Right kidney (tissue), 1 donor: Measurements from ENCODE around the gene ARHGAP22.

Experiments used
- DNase-seq: peaks from one replicate; pipeline ENCODE4 v3.0.0-alpha.2; 2016

ARHGAP22 gene

DNA sequence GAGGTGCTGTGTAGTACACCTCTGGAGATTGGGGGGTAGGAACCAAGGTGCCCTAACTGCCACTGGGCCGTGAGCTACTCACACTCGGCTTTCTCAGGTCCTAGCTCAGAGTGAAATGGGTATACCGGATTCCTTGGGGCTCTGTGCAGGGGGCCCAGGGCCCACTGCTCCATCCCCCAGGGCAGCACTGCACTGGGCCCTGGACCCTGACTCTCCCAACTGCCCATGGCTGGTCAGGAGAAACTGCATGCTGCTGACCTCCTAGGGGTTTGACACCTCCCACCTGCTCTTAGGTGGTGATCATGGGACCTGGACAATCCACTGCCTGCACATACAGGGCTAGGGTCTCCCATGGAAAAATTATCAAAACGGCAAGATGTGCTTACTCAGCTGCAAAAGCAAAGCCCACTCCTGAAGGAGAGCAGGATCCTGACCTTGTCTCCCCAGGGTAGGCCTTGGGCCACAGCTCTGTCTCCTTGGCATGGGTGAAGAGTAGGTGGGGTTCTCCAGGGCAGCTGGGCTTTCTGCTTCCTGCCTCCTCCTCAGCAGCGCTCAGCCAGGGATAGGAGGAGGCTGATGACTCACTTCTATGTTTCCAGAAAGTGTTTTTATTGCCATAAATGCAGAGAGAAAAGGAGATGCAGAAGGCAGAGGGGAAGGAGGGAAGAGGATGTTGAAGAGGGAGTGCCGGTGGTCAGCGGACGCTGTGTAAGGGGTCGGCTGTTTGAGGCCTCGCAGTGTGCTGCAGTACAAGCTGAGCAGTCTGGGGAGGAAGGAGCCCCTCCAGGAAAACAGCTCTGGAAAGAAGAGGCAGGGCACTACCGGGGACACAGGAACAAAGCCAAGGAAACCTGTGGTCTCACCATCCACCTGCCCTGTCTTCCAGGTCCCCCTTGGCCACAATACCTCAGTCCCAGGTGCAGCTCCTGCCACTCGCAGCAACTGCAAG, 107.8 kb downstream of the ARHGAP22 start:
- no peak for DNase-seq

DNA sequence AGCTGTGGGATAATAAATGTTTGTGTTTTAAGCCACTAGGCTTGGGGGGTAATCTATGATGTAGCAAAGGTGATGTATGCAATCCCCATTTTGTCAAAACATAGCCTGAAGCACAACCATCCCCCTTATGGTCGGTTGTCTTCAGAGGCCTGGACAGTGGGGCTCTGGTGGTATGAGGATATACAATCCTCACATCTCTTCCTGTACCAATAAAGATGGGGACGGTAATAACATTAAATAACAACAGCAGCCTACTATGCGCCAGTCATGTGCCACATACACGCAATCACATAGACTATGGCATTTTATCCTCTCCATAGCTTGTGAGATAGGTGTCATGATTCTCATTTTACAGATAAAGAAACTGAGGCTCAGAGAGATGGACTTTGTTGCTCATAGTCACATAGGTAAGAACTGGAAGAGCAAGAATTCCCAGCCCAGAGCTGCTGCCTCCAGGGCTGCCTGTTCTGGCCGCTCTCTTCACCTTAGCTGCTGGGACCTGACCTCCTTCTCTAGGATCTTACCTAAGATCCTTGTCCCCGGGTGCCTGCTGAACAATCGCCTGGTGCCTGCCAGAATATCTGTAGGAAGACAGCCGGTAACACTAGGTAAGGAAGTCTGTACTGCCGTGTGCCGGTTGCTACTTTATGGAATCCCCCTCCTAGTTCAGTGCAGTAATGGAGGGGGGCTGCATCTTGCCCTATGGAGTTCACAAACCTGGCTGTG, 108.6 kb downstream of the ARHGAP22 start:
- no peak for DNase-seq

DNA sequence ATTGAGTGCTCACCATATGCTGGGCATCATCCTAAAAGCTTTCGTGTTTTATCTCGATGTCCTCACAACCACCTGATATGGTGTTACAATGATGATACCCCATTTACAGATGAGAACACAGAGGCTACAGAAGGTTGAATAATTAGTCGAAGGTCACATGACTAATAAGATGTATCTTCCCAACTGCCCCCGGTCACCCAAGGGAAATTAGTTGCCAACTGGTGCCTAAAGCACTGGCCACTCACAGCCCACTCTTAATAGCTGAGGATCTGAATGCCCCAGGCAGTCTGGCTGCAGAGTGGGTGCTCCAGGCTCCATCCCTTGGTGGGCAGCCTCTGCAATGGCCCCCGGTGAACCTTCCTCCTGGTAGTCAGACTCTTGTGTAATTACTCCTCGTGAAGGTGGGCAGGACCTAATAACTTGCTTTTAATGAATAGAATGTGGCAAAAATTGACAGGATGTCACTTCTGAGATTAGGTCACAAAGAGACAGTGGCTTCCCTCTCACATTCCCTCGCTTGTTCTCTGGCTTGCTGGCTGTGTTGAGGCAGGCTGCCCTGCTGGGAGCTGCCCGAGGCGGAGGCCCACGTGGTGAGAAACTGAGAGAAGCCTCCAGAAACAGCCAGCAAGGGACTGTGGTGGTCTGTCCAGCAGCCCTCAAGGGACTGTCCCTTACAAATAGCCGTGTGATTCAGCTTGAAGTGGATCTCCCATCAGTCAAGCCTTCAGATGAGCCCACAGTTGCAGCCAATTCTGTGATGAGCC, 109.4 kb downstream of the ARHGAP22 start:
- DNase-seq = no peak

DNA sequence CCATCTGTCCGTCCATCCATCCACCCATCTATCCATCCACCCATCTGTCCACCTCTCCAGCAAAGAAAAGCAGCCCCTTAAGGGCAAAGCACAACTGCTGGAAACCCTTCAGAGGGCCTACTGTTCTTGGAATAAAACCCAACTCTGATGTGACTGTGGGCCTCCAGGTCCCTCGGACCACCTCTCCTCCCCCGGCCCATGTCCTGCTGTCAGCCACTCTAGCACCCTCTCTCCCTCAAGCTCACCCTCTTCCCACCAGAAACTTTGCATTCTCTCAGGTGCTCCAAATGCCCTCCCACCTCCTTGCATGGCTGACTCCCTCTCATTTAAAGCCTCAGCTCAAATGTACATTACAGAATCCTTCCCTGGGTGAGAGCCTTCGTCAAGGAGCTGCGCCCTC, 110.3 kb downstream of the ARHGAP22 start:
- DNase-seq = no peak

DNA sequence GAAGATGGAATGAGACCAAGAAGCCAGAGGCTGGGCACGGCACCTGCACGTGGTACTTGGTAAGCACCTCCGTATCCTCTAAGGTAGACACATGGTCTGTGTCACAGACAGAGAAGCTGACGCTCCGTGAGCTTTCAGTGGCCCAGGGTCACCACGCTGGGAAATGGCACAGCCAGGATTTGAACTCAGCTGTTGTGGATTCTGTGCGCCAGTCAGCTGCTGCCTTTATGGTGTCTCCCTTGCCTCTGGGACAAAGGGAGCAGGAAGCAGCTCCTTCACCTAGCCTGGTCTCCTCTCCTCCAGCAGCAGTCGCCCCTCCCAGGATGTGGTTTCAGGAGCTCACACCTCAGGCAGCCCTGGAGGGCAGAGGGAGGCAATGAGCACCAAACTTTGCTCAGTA, 110.8 kb downstream of the ARHGAP22 start:
- no peak for DNase-seq

DNA sequence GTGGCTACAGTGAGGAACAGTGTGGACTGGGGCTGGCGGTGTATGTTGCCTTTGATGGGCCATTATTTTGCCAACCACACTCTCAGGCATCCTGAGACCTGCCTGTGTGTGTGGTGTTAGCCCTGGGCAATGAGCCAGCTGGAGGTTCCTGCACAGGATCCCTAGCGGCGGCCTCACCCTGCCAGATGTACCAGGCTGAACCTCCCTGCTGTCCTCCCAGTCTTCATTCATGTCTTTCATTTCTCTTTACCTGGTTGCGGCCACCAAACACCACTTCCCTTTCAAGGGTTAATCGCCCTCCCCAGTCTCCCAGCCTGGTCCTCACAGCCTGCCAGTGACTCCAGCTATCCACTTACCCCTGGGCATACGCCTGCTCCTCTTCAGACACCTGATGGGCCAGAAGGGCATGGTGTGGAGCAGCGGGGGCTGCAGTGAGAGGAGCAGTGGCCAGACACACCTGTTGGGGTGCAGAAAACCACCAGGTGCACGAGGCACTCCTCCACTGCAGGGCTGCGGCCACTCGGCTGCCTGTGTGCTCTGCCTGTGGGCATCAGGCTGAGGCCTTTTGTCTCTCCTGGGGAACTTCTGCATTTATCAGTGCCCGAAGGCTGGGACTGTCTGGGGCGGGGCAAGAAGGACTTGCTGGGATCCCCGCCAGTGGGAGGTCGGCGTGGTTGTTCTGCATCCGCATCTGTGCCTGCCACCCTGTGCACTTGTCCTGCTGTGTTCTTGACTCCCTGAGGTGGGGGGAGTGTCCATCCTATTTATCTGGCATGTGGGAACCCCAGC, 111.6 kb downstream of the ARHGAP22 start:
- no peak for DNase-seq

DNA sequence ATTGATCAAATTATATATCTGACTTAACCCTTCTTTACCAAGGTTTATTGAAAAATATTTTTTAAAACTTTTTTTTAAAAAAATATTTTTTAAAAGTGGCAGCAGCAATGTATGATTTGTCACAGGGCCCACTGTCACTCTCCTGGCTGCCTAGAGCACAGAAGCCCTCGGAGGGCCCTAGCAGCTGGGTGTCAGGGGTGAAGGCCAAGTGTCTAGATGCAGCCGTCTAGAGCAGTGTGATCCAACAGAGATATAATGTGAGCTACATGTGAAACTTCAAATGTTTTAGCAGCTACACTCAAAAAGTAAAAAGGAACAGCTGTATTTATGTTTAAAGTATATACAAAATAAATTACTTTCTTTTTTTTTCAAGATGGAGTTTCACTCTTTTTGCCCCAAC, 112.7 kb downstream of the ARHGAP22 start:
- no peak for DNase-seq

DNA sequence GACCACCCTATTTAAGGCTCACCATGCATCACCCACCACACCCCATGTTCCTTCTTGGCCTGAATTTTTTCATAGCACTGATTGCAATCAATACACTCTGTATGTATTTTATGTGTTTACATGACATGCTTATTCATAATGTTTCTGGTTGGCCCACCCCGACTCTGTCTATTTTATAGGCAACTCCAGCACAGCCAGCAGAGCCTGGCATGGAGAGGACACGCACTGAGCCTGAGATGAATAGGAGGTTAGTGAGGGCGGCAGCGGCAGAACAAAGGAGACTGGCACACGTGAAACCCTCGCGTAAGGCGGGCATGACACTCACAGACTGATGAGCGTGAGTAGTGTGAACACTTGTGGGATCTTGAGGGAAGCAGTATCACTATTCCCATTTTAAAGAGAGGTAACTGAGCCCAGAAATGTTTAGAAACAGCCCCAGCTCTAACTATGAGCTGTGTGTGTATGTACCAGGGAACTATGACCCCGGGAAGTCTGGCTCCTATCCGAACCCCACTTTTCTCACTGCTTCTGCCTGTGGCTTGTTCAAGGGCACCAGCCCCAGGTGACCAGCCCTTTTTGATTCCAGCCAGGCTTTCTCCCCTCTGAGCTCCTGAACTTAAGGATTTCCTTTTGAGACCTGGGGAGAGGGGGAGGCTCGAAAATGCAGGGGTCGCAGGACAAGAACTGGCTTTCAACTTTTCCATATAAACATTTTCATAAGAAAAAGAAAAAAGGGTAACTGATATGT, 113.3 kb downstream of the ARHGAP22 start:
- no peak for DNase-seq

DNA sequence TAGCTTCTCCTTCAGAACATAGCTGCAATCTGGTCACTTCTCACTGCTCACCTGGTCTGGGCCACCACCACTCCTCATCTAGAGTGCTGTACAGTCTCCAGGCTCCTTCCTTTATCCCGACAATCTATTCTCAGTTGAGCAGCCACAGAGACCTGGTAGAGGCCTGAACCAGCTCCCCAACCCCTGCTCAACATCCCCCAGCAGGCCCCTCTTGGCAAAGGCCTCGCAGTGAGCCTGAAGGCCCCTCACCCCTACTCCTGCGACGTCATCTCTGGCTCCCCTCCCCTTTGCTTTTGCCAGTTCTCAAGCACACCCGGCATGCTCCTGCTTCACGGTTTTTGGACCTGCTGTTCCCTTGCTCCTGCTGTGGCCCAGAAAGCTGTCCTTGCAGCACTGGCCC, 113.9 kb downstream of the ARHGAP22 start:
- DNase-seq = no peak

DNA sequence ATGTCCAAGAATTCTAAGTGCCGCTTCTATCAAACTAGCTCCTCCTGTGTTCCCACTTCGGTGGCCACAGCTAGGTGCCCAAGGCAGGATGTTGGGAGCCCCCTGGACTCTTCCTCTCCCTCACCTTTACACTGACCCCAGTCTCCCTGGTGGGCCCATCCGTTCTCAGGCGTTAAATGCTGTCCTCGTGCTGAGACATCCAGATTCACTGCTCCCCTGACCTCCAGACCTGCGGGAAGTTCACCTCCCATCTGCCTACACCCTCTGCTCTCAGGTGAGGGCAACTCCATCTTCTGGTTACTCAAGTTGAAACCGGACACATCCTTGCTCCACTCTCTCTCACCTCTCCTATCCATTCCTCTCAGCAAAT, 114.3 kb downstream of the ARHGAP22 start:
- DNase-seq = no peak

DNA sequence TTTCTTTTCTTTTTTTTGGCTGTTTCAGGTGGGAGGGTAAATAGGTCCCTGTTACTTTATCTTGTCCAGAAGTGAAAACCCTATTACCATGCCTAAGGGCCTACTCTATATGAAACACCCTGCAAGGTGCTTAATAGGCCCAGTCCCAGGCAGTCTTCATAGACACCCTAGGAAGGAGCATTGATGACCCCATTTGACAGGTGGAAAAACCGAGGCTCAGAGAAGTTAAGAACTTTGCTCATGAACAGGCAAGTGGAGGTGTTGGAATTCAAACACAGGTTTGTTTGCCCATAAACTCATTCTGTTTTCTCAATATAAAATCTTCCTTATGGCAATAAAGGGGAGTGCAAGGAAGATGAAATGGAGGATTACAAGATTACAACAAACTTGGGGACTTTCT, 115.8 kb downstream of the ARHGAP22 start:
- DNase-seq = no peak

DNA sequence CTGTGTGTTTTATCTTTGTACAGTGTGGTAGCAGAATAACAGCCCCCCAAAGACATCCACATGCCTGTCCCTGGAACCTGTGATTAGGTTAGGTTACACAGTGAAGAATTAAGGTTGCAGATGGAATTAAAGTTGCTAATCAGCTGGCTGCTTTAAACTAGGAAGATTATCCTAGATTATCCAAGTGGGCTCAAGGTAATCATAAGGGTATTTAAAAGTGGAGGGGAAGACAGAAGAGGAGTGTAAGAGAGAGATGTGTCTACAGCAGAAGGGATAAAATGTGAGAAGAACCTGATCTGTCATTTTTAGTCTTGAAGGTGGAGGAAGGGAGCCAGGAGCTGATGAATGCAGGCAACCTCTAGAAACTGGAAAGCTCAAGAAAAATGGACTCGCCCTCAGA, 117.6 kb downstream of the ARHGAP22 start:
- DNase-seq = no peak

DNA sequence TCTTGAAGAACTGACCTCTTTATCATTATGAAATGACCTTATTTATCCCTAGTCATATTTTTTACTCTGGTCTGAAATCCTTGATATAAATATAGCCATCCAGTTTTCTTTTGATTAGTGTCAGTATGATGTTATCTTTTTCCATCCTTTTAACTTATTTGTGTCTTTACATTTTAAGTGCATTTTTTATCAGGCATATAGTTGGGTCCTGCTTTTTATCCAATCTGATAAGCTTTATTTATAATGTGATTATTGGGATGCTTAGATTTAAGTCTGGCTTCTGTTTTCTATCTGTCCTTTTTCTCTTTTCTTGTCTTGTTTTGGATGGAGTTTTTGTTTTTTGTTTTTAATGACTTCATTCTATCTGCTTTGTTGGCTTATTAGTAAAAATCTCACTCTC, 119.2 kb downstream of the ARHGAP22 start:
- no peak for DNase-seq

DNA sequence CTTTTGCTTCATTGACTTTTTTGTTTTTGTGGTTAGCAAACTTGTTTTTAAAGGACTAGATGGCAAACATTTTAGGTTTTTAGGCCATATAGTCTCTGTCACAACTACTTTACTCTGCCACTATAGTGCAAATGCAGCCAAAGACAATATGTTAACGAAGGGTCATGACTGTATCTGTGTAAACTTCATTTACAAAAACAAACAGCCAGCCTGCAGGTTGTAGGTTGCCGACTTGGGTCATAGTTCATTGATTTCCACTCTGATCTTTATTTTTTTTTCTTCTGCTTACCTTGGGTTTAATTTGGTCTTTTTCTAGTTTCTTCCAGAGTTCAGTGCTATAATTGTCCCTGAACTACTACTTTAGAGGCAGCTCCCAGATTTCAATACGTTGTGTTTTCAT, 120.0 kb downstream of the ARHGAP22 start:
- DNase-seq = no peak

DNA sequence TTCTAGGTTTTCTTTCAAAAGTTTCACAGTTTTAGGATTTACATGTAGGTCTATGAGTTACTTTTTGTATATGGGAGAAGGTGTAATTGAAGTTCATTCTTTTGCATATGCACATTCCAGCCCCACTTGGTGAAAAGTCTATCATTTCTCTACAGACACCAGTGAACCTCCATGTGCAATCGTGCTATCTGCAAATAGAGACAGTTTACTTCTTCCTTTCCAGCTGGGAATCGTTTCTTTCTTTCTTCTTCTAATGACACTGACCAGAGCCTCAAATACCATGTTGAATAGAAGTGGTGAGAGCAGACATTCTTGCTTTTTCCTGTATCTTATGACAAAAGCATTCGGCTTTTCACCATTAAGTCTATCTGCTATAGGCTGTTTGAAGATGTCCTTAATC, 122.7 kb downstream of the ARHGAP22 start:
- DNase-seq = no peak

DNA sequence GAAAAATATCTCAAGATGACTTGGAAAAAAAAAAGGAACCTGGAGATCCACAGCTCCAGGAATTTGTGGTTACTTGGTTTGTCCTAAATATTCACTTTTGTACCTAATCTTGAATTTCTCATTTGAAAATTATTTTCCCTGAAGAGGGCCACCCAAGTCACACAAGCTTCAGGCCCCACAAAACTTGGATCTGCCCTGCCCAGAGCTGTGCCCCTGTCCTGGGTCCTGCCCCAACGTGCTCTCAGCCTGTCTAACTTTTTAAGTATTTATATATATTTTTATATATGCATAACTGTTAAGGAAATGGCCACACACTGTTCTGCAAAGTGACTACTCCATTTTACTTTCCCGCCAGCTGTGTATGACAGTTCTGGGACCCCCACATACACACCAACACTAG, 123.5 kb downstream of the ARHGAP22 start:
- DNase-seq = no peak

DNA sequence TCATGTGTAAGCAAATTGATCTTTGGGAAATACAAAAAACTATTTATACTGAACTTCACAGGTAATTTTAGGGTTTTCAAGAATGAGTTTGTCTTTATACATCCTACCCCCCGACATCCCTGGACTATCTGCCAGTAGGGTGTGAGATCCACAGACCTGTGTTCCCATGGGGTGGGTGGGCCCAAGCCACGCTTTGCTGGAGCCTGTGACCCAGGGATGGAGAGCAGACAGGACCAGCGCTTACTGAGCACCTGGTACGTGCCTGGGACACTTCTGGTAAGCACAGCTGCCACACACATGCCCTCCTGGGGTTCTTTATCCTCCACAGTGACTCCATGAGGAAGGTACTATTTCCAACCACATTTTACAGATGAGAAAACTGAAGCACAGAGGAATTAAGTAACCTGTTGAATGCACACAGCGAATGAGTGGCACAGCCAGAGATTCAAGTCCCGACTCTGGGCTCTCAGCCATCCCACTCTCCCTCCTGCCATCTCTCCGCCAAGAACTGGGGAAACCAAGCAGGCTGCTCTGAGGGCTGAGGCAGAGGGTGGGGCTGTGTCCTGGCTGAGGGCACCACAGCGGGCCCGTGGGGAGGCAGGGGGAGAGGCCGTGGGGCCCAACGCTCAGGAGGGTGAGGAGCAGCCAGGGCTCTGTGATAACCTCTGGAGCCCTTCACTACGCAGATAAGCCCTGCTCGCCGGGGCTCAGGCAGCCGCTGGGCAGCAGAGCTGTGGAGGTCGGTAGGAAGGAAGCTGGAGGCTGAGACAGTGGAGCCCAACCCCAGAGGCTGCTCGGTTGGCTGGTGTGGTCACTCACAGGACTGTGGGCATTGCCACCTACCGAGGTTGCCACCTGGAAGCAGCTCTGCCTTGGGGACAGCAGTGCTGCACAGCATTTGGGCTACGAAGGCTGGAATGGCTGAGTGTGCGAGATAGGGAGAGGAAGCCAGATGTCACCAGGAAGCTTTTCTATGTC, 124.2 kb downstream of the ARHGAP22 start:
- no peak for DNase-seq

DNA sequence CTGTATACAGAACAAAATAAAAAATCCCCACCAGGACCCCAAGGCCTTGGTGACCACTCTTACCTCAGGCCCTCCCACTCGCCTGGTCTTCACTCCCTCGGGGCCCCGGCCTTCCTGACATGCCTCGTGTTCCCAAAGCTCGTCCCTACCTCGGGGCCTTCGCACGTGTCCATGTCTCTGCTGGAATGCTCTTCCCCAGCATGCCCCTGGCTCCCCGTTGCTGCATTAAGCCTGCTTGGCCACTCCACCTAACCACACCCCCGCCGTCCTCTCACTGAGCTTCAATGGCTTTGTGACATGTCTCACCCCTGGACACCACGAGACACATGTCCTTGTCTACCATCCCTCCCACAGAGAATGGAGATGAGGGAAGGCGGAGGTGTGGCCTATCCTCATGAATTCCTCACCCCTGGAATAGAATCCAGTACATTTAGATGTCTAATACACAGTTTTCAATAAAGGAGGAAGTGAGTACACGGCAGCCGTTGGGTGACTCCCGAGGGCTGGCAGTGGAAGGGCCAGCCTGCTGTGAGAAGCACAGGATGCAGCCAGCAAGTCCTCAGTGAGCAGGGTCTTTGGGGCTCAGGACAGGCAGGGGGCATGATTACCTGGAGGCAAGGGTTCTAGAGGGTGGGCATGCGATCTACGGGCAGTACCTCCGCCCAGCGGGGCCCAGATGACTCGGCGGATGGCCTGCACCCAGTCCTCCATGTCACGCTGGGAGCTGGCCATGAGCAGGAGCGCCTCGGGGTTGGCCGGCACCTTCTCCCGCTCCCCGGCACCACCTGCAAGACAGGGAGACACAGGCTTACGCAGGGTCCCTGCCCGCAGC, 125.7 kb downstream of the ARHGAP22 start:
- DNase-seq = no peak

DNA sequence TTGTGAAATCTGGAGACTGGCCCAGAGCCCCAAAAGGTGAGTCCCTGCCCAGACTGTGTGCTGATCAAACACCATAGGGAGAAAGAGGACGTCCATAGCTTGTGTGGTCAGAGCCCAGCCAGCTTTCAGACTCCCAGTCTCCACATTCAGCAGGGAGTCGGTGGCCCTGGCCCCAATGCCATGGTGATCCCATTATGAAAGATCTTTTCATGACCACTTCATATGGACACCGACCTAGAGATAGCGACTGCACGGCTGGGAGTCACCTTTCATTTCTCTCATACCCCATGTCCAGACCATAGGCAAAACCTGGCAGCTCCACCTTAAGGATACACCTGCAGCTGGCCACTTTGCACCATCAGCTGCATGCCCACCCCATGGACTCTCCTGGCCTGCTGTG, 126.4 kb downstream of the ARHGAP22 start:
- DNase-seq = no peak
